ENCODE results near the gene PHTF2.

Gene PHTF2

DNA sequence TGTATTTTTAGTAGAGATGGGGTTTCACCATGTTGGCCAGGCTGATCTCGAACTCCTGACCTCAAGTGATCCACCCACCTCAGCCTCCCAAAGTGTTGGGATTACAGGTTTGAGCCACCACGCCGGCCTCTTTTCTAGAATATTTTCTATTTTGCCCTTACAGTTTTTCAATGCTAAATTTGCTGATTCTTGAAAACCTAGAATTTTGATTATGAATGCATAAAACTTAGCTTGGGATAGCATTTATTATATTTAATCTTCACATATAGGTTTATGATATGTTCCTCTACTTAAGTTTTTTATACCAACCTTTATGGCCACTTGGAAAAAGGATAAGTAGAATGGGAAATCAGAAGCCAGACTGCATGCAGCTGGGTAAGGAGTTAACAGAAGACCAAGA, 2.5 kb upstream of the PHTF2 start:
- DNase-seq, result no peak

DNA sequence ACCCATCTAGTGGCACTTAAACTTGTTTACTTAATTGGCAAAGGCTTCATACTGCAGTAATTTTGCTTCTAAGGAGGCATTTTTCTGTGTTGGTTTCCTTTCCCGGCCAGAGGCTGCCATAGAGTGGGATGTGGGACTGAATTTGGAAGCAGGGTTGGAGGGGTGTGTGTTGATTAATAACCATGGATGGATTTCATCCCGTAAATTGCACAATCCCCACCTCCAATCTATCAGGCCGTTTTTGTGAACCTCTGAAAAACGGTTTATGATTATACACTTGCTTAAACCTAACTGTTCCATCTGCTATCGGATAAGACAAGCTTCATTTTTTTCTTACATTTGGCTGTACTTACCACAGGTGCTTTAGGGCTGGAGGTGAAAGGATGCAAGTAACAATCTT, 1.6 kb upstream of the PHTF2 start:
- no peak for DNase-seq

DNA sequence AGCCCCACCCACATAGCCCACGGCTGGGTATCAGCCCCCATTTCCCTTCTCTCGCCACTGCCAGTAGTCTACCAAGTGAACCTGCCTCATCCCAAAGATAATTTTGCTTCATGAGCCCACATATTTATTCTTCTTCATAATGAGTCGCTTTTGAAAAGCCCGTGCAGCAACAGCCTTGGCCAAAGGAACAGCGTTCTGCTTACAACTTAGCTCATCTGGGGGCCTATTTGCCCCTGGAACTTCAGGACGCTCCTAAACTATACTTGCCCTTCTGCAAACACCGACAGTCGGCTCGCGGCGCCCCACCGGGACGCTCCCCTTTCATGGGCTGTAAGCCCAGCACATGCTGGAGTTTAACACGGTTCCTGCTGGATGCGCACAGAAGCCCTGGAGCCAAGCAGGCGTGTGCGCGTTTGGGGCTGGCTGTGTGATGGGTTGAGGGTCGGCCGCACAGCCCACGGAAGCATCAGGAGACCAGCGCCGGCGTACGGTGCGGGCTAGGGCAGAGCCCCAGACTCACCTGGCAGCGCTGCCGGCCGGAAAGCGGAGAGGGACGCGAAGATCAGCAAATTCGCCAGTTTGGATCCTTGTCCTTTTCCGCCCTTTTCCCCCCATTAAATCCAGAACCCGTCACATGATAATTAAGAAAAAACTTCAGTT, 709 bp upstream of the PHTF2 start:
- DNase-seq, result peak in 1 of 2 experiments; percentile 29

DNA sequence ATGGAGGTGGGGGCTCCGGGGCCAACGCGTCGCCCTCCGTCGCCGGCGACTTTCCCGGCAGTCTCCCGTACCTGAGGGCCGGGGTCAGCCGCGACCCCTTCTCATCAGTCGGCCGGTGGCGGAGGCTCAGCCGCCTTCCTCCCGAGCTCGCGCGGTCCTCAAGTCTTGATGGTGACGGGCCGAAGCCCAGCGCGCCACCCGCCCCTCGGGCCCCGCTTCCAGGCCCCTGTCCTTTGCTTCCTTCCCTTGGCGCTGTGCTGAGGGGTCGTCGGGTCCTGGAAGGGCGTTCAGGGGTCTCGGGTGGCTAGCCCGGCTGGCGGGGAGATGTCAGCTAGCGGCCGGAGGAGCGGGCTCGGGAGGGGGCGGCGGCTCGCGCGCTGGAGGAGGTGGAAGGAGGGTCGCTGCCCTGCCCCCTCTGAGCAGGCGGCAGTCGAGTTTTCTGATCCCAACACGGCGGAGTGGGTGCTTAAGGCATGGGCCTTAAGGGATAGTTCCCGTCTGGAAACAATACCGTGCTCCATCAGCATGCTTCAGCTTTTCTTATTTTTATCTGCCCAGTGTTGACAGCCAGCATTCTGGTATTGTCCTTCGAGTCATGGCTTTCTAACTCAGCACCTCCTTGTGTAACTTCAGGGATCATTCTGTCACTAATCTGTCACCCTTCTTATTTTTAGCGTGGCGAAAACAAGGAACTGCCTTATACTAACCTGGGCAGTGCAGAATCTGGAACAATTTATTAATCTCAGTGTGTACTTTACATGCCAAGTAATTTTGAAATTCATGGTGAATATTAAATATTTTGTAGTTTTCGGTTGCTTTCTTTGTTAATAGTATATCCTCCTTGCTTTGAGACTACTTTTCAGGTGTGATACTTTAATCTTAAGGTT, 748 bp downstream of the PHTF2 start:
- peak in 1 of 2 experiments; percentile 17 for DNase-seq

DNA sequence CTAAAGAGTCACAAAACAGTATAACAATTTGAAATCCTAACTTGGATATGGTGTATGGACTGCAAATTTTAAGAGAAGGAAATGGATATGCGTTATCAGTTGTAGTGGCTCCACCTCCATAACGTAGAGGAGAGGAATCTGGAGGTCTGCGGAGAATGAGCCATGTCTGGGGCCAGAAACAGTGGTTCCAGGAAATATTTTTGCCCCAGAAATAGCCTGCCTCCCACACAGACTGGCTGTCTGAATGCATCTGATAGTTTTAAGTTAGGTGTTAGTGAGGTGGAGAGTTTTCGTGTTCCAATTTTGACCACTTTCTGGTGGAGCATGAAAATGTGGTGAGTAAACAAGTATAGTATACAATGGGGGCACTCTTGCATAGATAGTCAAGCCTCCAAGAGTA, 1.6 kb downstream of the PHTF2 start:
- DNase-seq, result no peak

DNA sequence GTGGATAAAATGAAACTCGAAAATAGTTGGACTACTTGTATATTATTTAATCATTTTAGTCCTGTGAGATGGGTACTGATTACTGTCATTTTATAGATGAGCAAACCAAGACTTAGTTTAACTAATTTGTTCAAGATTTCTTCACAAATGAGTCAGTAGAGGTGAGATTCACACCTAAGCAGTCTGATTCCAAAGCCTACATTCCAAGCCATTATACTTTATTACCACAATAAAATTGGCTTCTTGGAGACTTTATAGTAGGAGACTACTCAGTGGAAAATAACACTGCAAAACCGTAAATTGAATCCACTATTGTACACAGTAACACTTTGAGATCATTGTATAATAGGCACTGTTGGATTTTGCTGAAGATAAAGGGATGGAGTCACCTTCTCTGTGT, 2.2 kb downstream of the PHTF2 start:
- DNase-seq, result no peak

DNA sequence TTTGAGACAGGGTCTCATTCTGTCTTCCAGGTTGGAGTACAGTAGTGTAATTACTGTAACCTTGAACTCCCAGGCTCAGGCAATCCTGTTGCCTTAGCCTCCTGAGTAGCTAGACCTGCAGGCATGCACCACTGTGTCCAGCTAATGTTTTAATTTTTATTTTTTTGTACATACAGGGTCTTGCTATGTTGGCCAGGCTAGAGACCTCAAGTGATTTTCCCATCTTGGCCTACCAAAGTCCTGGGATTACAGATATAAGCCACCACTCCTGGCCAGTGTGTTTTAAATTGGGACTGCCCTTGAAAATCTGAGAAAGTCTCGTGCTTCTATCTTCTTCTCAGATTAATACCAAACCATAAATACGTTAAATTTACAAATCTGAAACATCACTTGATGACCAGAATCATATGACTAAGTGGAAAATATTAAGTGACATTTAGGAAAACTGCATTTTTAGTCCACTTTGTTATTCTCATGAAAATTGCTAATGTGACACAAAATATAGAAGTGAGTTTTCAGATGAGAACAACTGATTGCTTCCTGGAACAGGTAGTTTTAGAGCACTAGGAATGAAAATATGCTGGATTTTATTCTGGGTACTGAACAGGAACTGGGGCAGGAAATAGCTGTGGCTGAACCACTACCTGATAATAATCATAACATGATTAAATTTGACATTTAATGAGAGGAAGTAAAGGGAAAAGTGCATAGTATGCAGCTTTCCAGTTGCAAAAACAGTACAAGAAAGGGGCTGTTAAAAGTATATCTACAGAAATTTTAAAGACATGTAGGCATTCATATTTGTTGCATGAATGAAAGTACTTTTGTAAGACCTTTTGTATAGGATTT, 4.2 kb downstream of the PHTF2 start:
- no peak for DNase-seq

DNA sequence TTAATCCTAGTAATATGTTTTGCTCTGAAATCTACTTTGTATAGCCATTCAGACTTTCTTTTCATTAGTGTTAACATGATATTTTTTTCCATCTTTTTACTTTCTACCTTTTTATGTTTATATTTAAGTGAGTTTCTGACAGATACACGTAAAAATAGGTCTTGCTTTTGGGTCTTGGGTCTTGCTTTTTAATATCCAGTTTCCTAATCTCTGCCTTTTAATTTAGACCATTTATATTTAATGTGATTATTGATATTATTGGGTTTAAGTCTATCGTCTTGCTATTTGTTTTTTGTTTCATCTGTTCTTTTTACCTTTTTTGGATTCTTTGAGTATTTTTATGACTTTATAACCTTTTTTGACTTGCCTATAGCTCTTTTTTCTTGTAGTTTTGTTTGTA, 7.9 kb downstream of the PHTF2 start:
- DNase-seq, result no peak

DNA sequence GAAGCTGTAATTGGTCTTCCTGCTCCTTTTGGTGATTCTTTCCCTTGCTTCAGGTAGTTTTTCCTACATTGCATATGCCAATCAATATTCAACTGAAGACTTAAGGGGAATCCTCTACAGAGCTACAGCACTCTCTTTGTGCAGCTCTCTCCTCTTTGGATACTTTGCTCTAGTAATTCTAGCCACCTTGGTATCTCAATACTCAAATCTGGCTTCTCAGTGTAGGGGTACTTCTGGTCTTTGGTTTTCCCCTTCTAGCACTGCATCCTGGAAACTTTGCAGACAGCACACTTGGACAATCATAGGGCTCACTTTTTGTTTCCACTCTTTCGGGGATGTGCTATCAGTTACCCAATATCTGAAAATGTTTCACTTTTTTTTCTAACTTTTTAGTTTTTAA, 9.9 kb downstream of the PHTF2 start:
- no peak for DNase-seq

DNA sequence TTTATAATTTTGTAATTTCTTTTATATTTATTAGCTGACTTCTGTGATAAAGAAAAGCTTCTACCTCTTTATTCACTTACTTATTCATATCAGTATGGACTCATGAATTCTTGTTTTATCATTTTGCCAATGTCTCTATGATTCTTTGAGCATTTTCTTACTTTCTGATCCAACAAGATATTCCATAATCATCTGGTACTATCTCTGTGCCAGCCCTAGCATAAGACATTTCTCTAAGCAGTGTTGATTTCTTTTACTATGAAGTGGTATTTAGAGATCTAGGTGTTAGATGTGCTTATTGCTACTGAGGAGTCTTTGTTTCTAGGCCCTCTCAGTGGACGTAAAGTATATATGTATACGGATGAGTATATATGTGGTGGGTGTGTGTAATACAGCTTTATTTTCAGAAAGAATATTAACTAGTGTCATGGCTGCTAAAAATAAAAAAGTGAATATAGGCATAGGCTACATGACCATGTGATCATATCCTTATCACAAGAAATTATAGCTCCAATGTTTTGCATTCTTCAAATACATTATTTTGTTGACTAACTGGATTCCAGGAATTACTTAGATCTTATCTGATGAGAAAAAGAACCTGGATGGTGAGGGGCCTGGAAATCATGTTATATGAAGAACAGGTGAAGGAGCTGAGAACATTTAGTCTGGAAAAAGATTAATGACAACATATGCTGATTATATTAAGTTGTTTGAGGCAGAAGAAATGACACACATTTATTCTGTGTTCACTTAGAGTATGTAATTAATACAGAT, 13.1 kb downstream of the PHTF2 start:
- no peak for DNase-seq

DNA sequence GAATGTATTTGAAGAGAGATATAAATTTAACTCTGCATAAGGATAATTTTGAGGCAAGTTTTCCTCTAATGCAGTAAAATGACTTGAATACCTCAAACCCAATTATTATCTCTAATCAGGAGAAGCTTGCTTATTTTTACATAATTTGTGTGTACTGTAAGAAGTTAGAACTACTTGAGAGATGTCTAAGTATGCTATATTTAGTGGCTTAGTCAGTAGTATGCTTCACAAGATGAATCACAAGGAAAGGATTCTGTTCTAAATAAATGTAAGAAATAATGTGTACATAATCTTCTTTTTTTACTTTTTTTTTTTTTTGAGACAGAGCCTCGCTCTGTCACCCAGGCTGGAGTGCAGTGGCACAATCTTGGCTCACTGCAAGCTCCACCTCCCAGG, 13.7 kb downstream of the PHTF2 start:
- DNase-seq, result no peak

DNA sequence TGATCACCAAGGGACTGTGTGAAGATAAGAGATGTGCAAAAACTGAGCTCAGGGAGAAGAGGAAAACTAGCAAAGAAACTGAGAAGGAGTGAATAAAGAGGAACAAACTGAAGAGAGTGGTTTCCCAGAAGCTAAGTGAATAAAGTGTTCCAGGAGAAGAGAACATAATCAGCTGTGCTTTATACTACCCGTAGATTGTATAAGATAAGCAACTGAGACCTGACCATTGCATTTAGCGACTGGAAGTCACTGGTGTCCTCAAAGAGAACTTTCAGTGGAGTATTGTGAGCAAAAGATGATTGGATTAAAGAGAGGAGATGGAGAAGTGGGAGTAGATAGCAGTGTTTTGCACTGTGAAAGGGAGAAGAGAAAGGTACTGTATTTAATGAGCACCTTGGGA, 14.6 kb downstream of the PHTF2 start:
- no peak for DNase-seq

DNA sequence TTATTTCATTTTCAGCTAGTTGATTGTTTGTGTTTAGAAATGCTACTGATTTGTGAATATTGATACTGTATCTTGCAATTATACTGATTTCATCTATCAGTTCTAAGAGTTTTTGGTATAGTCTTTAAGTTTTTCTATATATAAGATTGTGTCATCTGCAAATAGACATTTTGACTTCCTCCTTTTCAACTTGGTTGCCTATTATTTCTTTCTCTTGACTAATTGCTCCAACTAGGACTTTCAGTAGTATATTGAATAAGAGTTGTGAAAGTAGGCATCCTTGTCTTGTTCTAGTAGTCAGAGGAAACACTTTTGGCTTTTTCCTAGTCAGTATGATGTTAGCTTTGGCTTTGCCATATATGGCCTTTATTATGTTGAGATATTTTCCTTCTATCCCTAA, 20.4 kb downstream of the PHTF2 start:
- DNase-seq, result no peak

DNA sequence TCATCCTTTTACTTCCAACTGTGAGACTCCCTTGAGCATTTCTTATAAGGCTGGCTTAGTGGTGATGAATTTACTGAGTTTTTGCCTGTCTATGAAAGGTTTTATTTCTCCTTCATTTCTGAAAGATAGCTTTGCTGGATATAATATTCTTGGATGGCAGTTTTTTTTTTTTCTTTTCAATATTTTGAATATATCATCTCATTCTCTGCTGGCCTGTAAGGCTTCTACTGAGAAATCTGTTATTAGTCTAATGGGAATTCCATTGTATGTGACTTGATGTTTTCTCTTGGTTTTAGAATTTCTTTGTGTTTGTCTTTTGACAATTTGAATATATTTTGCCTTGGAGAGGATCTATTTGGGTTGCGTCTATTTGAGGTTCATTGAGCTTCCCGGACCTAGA, 22.4 kb downstream of the PHTF2 start:
- DNase-seq, result no peak

DNA sequence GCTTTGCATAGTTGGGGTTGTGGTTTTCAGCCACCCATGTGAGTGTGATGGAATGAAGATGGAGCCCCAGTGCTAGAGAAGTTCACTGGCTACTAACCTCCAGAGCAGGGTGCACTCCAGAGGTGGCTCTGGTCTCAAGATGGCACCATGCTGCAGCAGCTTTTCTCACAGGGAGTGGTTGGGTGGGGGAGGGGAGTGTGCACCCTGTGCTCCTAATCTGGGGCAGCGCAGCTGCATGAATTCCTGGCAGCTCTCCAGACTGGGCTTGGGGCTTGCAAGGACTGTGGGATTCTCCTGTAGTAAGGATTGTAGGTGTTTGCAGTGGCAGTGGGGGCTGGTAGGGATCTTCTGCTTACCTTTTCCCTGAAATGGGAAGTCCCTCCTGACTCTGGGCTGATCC, 23.7 kb downstream of the PHTF2 start:
- no peak for DNase-seq

DNA sequence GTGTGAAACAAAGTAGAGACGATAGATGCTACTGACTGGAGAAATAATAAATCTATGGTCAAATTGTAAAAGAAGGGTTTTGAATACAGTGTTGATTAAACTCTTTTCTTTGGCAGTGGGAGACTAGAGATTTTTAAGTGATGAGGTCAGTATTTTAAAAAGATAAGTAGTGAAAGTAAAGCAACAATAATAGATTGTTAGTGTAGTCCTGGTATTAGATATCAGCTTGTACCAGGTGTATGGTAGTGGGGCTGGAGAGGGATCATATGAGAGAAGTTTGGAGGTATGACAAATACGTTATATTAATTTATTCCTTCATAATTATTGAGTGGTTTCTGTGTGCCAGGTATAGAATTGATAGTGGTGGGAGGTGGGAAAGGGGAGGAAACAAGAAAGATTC, 25.2 kb downstream of the PHTF2 start:
- no peak for DNase-seq

DNA sequence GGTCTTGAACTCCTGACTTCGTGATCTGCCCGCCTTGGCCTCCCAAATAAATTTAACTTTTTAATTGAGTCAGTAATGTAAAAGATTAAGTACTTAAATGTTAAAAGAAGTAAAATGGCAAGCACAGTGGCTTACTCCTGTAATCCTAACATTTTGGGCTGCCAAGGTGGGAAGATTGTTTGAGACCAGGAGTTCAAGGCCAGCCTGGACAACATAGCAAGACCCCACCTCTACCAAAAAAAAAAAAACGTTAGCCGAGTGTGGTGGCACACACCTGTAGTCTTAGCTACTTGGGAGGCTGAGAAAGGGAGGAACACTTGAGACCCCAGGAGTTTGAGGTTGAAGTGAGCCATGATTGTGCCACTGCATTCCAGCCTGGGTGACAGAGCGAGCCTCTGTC, 26.1 kb downstream of the PHTF2 start:
- DNase-seq, result no peak

DNA sequence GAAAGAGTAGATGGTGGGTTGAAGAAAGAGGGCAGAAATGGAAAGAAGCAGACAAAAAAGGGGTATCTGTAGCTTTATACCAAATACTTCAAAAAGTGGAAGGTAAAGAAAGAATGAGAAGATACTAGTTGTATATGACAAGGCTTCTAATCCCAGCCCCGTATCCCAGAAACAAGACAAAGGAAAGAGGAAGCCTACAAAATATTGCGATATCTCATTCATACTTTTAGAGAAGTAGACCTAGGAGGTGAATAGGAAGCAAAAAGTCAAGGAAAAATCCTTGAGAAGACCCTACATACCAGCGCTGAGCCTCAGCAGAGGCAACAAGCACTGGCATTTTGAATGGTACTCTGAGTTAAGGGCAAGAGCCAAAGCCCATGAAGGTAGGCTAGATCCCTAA, 26.6 kb downstream of the PHTF2 start:
- DNase-seq, result no peak

DNA sequence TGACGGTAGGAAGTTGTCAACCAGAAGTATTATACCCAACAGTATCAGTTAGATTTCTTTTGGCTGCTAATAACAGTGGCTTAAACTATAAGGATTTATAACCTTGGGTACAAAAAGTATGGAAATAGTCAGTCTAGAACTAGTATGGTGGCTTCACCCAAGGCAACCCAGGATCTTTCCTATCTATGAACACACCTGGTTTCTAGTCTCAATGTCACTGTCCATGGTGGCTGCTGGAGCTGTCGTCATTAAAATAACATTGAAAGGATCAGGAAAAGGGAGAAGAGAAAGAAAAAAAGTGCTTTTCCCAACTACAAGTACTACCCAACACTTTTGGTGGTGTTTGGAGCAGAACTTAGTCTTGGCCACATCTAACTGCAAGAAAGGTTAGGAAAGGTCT, 27.7 kb downstream of the PHTF2 start:
- no peak for DNase-seq

DNA sequence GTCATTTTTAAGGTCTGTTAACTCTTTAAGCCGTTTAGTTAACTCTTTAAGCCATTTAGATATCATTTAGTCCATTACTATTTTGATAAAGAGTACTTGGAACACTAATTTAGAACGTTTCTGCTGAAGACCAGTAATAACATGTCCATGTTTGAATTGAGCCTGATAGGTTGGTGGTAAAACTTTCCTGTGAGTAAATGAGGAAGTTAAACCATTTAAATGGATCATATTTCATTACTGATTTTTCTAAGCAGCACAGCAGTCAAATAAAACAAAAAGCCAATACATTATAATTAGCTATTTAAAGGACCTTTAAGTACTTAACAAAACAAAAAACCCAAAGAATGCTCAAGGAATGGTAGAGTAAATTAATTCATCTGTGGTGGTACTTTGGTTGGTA, 29.4 kb downstream of the PHTF2 start:
- DNase-seq, result no peak

DNA sequence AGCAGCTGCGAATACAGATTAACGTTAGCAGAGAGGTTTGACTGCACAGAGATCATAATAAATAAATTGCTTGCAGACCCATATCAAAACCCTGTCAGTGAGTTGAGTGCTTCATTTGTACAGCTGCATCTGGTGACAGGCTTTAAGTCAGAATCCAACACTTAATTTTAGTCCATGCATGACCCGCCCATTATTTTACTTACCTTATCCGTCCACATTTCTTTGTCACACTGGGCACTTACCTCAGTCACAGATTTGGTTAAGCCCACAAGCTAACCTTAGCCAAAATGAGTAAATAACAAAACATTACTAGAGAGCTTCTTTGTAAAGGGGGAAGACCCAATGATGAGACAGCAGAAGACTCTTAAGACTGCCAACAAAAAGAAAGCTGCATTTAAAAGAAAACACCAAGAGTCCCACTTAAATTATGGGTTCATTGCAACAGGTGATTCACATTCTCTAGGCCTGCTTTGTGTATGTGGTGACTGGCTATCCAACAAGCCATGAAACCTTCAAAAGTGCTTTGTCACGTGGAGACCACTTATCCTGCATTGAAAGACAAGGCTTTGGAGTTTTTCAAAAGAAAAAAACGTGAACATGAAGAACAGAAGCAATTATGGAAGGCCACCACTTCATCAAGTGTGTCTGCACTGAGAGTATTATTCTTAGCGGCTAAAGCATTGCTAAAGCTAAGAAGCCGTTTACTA, 32.2 kb downstream of the PHTF2 start:
- no peak for DNase-seq

DNA sequence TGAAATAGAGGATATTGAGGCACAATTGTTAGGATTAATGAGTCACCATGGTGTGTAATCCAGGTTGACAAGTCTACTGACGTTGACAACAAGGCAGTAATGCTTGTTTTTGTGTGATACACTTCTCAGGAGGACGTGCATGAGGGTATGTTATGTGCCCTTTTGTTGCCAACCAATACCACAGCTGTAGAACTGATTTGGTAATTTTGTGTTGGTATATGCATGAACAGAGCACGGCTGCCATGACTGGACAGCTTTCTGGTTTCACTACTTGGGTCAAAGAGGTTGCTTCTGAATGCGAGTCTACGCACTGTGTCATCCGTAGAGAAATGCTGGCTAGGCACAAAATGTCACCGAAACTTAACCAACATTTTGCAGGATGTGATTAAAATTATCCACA, 32.9 kb downstream of the PHTF2 start:
- no peak for DNase-seq
